ENCODE measurements around the gene DPP6.

- no peak for TF ChIP-seq CTCF (IDR thresholded peaks at IDR 0.05)
- no peak for TF ChIP-seq EP300 (IDR thresholded peaks at IDR 0.05; ENCODE audit: low read depth)
- no peak for TF ChIP-seq POLR2AphosphoS5 (IDR thresholded peaks at IDR 0.05)
- TF ChIP-seq POLR2A (IDR thresholded peaks at IDR 0.05) = no peak
Measured at GRCh38 chr7:154873500-154874121, 821.4 kb downstream of the DPP6 start.

Data from transverse colon (tissue), 4 donors.